ENCODE results near the gene EARS2.
A peak's percentile ranks its signal among the peaks of the same experiment; 100 is the strongest.
"Not testable (repeated sequence)": the region's sequence is repeated elsewhere in the genome, so short reads cannot be mapped to it uniquely, and the experiment has no call there.

Gene EARS2

GRCh38 chr16:23556881-23557778, at the start of gene EARS2, which contains the start of gene UBFD1:
Gene EARS2 (minus strand): TSS chr16:23557350. CDS start chr16:23557343, 7 bp downstream.
Gene UBFD1 (plus strand): TSS chr16:23557727. CDS start chr16:23557743, 16 bp downstream.
- peak; percentile 97 for DNase-seq (ENCODE audit: low read depth in 2 of 2)

DNA sequence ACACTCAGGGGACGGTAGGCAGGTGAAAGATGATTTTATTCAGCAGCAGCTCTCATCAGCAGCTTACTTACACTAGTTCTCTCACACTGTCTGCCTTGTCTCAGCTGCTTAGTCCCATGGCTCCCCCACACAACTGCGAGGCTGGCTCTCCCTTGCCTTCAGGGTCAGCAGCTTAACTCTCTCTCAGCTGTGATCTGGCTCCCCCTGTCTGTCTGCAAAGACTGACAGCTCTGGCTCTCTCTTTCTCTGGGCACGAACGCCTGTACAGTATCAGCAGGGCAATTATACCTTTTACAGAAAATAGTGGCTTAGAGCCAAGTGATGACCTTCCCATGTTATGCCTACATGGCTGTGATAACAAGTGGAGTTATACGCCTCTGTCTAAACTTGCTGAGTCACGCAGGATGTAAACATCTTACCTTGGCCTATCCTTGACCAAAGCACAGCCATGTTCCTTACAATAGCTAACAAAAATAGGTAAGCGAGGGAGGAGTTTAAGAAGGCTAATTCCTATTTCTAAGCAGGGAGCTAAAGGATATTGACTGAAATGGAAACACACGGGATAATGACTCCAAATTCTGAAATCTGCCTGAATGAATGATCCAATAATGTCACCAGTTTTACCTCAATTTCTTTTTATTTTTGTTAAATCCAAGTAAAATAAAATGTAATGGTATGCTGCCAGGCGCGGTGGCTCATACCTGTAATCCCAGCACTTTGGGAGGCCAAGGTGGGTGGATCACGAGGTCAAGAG, 40.0 kb upstream of the EARS2 start:
- no peak for DNase-seq (ENCODE audit: low read depth in 2 of 2)

GRCh38 chr16:23595951-23596720, 39.0 kb upstream of the EARS2 start, which contains the start of gene NDUFAB1:
Gene NDUFAB1 (minus strand): TSS chr16:23596316. CDS start chr16:23596290, 26 bp downstream.
- DNase-seq (ENCODE audit: low read depth in 2 of 2): peak; percentile 84 to 90

DNA sequence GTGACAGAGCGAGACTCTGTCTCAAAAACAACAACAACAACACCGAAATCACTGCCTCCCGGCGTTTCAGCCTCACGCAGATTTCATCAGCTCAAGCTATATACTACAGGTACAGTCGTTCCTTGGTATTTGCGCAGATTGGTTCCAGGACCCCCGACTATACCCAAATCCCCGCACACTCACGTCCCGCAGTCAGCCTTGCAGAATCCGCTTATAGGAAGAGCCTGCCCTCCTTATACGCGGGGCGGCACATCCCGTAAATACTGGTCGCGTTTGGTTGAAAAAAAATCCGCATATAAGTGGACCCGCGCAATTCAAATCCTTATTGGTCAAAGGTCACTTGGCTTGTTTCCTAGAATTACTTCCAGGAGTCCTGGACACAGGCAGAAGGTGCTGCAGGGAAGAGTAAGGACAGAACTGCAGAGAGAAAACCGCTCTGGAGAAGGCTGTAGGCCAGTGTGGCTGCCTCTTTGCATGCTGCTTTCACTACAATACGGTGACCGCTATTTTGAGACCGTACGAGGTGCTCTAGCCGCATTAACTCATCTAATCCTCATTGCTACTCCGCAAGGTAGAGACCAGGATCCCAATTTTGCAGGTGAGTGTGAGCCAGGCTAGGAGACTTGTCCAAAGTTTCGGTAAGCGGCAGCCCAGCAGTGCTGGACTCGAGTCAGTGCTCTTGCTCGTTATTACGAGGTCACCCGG, 38.2 kb upstream of the EARS2 start:
- no peak for DNase-seq (ENCODE audit: low read depth in 2 of 2)

- no peak for DNase-seq (ENCODE audit: low read depth in 2 of 2)
Observed at GRCh38 chr16:23594186-23594585, 37.0 kb upstream of the EARS2 start.

- DNase-seq (ENCODE audit: low read depth in 2 of 2): no peak
Observed at GRCh38 chr16:23590181-23590580, 33.0 kb upstream of the EARS2 start.

GRCh38 chr16:23587726-23588125, 30.6 kb upstream of the EARS2 start:
- DNase-seq (ENCODE audit: low read depth in 2 of 2): no peak

DNA sequence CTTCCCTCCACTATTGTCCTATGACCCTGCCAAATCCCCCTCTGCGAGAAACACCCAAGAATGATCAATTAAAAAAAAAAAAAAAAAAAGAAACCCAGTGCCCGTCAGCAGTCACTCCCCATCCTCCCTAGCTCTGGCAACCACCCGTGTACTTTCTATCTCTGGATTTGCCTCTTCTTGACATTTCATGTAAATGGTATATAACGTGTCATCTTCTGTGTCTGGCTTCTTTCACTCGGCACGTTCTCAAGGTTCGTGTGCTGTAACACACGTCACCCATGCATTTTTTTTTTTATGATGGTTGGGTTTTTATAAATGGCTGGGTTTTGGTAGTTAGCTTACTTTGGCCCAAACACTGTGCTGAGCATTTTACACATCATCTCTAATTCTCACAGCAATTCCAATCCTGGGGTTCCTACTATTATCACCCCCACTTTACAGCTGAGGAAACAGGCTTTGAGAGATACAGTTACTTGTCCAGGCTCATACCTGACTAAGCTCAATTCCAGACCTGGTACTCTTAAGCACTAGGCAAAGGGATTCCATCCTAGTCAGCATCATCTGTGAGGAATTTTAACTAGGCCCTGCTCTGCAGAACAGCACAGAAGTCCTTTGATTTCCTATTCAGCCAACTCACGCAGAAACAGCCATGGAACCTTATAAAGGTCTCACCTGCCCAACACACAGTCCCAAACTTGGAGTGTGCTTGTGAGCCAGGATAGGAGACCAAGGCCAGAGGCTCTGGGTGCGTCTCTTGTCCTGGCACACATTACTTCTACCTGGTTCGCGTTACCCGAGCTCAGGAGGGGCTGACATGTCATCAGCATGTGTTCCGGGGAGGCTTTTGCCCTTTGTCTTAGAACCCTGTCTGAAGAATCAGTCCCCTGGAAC, 27.3 kb upstream of the EARS2 start:
- no peak for DNase-seq (ENCODE audit: low read depth in 2 of 2)

- not testable (repeated sequence) for DNase-seq (ENCODE audit: low read depth in 2 of 2)
Observed at GRCh38 chr16:23583271-23583670, 26.1 kb upstream of the EARS2 start.

DNA sequence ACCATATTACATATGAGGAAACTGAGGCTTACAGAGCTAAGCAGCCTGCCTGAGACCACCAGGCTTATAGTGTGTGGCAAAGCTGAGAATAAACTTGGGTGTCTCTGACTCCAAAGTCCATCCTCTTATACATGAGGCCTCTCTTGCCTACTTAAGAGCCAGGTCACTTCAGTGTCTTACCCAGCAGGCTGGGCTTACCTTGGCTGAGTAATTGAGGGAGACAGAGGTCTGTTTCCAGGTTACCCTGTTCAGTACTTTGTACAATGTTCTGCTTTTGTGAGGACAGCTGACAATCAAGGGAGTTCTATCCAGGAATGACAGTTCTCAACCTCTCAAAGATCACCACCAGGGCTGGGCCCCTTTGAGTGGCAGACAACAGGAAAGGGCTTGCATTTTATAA, 24.6 kb upstream of the EARS2 start:
- DNase-seq (ENCODE audit: low read depth in 2 of 2): no peak

- no peak for DNase-seq (ENCODE audit: low read depth in 2 of 2)
Observed at GRCh38 chr16:23580391-23580790, 23.2 kb upstream of the EARS2 start.

DNA sequence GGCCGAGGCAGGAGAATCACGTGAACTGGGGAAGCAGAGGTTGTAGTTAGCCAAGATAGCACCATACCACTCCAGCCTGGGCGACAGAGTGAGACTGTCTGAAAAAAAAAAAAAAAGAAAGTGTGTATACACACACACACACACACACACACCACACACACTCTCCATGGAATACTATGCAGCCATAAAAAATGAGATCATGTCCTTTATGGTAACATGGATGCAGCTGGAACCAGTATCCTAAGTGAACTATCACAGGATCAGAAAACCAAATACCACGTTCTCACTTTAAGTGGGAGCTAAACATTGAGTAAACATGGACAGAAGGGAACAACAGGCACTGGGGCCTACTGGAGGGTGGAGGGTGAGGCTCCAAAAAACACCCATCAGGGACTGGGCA, 22.2 kb upstream of the EARS2 start:
- no peak for DNase-seq (ENCODE audit: low read depth in 2 of 2)

DNA sequence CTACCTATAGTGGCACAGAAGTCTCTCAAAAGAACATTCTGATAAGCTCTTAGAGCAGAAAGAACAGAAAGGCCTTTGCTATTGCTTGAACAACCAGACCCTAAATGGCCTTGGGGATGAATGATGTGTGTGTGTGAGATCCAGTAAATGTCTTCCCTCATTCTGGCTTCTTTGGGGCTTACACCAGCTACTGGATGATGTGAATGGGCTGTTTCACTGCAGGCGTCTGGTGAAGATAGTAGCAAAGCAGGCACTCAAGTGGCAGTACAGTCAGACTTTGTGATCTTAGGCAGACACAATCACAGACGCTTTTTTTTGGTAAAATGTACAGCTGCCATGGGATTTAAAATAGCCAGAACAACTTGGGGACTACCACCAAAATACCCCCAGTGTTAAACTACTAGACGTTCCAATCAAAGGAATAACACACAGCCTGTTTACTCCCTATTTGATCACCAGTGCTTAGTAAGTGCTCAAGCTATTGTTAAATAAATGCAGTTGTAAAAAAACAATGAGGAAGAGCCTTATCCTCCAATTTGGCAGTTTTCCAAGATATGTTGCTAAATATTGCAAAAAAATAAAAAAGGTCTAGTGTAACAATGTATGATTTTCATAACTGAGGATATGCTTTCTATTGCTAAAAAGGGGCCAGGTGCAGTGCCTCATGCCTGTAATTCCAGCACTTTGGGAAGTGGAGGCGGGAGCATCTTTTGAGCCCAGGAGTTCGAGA, 21.1 kb upstream of the EARS2 start:
- no peak for DNase-seq (ENCODE audit: low read depth in 2 of 2)

- DNase-seq (ENCODE audit: low read depth in 2 of 2): no peak
Observed at GRCh38 chr16:23577493-23577892, 20.3 kb upstream of the EARS2 start.

GRCh38 chr16:23575834-23576233, 18.7 kb upstream of the EARS2 start:
- DNase-seq (ENCODE audit: low read depth in 2 of 2): no peak

- no peak for DNase-seq (ENCODE audit: low read depth in 2 of 2)
Observed at GRCh38 chr16:23573817-23574216, 16.7 kb upstream of the EARS2 start.

GRCh38 chr16:23572394-23572793, 15.2 kb upstream of the EARS2 start:
- DNase-seq (ENCODE audit: low read depth in 2 of 2): no peak

DNA sequence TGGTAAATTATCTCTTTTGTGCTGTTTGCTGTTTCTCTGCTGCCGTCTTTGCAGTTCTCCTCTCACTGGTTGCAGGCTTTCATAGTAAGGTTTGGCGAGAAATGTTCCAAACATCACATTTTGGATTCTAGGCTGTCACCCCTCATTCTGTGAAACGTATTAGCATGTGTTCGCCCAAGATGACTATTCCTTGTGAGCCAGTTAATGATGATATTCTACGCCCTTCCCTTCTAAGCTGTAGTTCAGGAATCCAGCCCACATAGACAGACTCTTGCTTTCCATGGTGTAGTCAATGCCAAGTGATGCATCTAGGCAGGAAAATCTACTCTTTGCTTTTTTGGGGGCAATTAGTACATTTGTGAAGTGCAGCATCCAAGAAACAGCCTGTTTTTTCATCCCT, 14.7 kb upstream of the EARS2 start:
- no peak for DNase-seq (ENCODE audit: low read depth in 2 of 2)

DNA sequence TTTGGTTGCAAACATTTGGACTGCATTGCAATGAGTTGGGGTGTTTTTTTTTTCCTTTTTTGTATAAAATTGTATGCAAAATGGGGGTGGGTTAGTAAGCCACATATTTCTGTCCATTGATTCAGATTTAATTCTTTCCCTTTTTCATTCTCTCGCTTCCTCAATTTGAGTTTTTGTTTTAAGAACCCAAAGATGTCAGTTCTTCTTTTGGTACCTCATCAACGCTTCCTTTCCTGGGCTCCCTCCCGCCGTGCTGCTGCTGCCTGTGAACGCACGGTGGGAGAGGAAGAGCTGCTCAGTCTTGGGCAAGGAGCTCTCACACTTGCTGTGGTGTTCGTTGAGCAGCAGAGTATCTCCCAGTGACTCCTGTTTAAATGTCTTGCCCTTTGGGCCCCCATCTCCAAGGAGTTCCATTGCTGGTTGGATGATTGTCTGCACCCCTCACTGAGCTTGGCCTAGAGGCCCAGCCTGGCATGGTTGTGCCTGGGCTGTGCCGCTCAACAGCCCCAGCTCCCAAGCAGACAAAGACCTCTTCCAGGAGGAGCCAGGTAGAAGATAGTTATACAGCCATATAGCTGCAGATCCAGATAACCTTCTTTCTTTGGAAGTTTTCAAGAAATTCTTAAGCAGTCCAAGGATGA, 14.0 kb upstream of the EARS2 start:
- no peak for DNase-seq (ENCODE audit: low read depth in 2 of 2)
